DND-41 (cell line): ENCODE measurements around the gene LSM4.

Source experiments
- ATAC-seq: fragments of 200-7000 bp; cut with Tn5 transposase; 3 replicates; pipeline ENCODE4 v1.9.1; 2021; ENCODE audit warnings: low read depth; ENCODE audit not compliant: insufficient read depth
- DNase-seq: peaks from one replicate; pipeline ENCODE4 v3.0.0-alpha.2; 2020
- H2AFZ ChIP-seq: 2 replicates; pipeline ENCODE4 v1.6.0; 2012; ENCODE audit warnings: low read depth, low read length
- H3K27ac ChIP-seq: 2 replicates; pipeline ENCODE4 v1.5.1; 2012; ENCODE audit warnings: low read length, inconsistent platforms
- H3K27me3 ChIP-seq: fragments of 200-600 bp; sonication (generic); 2 replicates; pipeline ENCODE4 v1.6.0; 2012; ENCODE audit warnings: low read length, mild to moderate bottlenecking, inconsistent platforms; ENCODE audit not compliant: insufficient read depth, poor library complexity
- H3K36me3 ChIP-seq: 2 replicates; pipeline ENCODE4 v1.5.1; 2012; ENCODE audit warnings: low read length, inconsistent platforms; ENCODE audit not compliant: insufficient read depth
- H3K4me1 ChIP-seq: 2 replicates; pipeline ENCODE4 v1.5.1; 2012; ENCODE audit warnings: mild to moderate bottlenecking, low read length; ENCODE audit not compliant: insufficient read depth
- H3K4me2 ChIP-seq: 2 replicates; pipeline ENCODE4 v1.6.0; 2012; ENCODE audit warnings: mild to moderate bottlenecking, moderate library complexity, low read length, inconsistent platforms; ENCODE audit not compliant: insufficient read depth
- H3K4me3 ChIP-seq, 2 experiments: fragments of 200-600 bp in 1 of 2; shearing (Covaris generic) in 1 of 2; 2 replicates each; pipeline ENCODE4 v1.5.1; 2012 to 2016; ENCODE audit warnings: inconsistent platforms in 2 of 2, low read length in 2 of 2, mild to moderate bottlenecking in 2 of 2, low read depth in 1 of 2, moderate library complexity in 1 of 2
- H3K79me2 ChIP-seq: 2 replicates; pipeline ENCODE4 v1.6.0; 2012; ENCODE audit warnings: low read length, inconsistent platforms; ENCODE audit not compliant: insufficient read depth
- H3K9ac ChIP-seq: 2 replicates; pipeline ENCODE4 v1.6.0; 2012; ENCODE audit warnings: low read depth, mild to moderate bottlenecking, inconsistent platforms, low read length, moderate library complexity
- H3K9me3 ChIP-seq: 2 replicates; pipeline ENCODE4 v1.5.1; 2012; ENCODE audit warnings: low read length, moderate library complexity, mild to moderate bottlenecking, inconsistent platforms; ENCODE audit not compliant: insufficient read depth, severe bottlenecking
- H4K20me1 ChIP-seq: 2 replicates; pipeline ENCODE4 v1.6.0; 2012; ENCODE audit warnings: low read length; ENCODE audit not compliant: insufficient read depth
- CTCF ChIP-seq: IDR thresholded peaks from 2 replicates; pipeline ENCODE4 v1.5.1; 2012; ENCODE audit warnings: borderline replicate concordance, low read length, moderate library complexity, mild to moderate bottlenecking; ENCODE audit not compliant: poor library complexity, severe bottlenecking; ENCODE audit errors: extremely low read depth
- EZH2 ChIP-seq: IDR thresholded peaks from 3 replicates; pipeline ENCODE4 v1.6.1; 2012; ENCODE audit warnings: borderline replicate concordance, low read depth, mild to moderate bottlenecking, moderate library complexity, low read length, inconsistent platforms; ENCODE audit not compliant: severe bottlenecking

Gene LSM4

GRCh38 chr19:18298601-18299000, 24.3 kb downstream of the LSM4 start:
- no peak for ATAC-seq
- Histone ChIP-seq H3K4me2 (no peak overlapping the region), H4K20me1 (no peaks in the 10 kb centered on the region), H3K36me3 (no peaks in the 10 kb centered on the region), H3K9ac (no peak overlapping the region), H3K4me3 (no peak overlapping the region), H3K4me1 (peaks cover 10% of the 10 kb centered on the region), H3K79me2 (no peaks in the 10 kb centered on the region), H3K9me3 (no peaks in the 10 kb centered on the region), H2AFZ (no peak overlapping the region), H3K27ac (no peak overlapping the region), H3K27me3 (no peaks in the 10 kb centered on the region)
- DNase-seq: no peak
- no peak for TF ChIP-seq EZH2
- TF ChIP-seq CTCF: no peak

GRCh38 chr19:18297308-18297707, 25.6 kb downstream of the LSM4 start:
- Histone ChIP-seq H3K36me3 (no peaks in the 10 kb centered on the region), H3K4me1 (peaks cover 10% of the 10 kb centered on the region), H3K27me3 (no peaks in the 10 kb centered on the region), H3K27ac (no peak overlapping the region), H4K20me1 (no peaks in the 10 kb centered on the region), H2AFZ (no peak overlapping the region), H3K9ac (no peak overlapping the region), H3K4me3 (no peak overlapping the region), H3K4me2 (no peak overlapping the region), H3K79me2 (no peaks in the 10 kb centered on the region), H3K9me3 (no peaks in the 10 kb centered on the region)
- ATAC-seq (no peak), DNase-seq (no peak)
- TF ChIP-seq EZH2: no peak
- no peak for TF ChIP-seq CTCF

GRCh38 chr19:18295034-18295451, 27.8 kb downstream of the LSM4 start:
- Histone ChIP-seq H3K9ac (no peak overlapping the region), H3K4me1 (peaks cover 32% of the 10 kb centered on the region), H3K27me3 (no peaks in the 10 kb centered on the region), H3K27ac (no peak overlapping the region), H3K79me2 (no peaks in the 10 kb centered on the region), H3K9me3 (no peaks in the 10 kb centered on the region), H4K20me1 (no peaks in the 10 kb centered on the region), H3K36me3 (no peaks in the 10 kb centered on the region), H3K4me3 (no peak overlapping the region), H2AFZ (no peak overlapping the region), H3K4me2 (no peak overlapping the region)
- no peak for ATAC-seq
- no peak for DNase-seq
- no peak for TF ChIP-seq CTCF
- TF ChIP-seq EZH2: no peak

- ATAC-seq: no peak
- DNase-seq: no peak
- no peaks in the 10 kb centered on the region for H3K36me3 ChIP-seq
- no peaks in the 10 kb centered on the region for H3K9me3 ChIP-seq
- no peak overlapping the region for H3K4me3 ChIP-seq
- H4K20me1 ChIP-seq: no peaks in the 10 kb centered on the region
- TF ChIP-seq EZH2: no peak
- no peak for TF ChIP-seq CTCF
- H2AFZ ChIP-seq: no peak overlapping the region
- H3K79me2 ChIP-seq: no peaks in the 10 kb centered on the region
- no peaks in the 10 kb centered on the region for H3K27me3 ChIP-seq
- no peak overlapping the region for H3K27ac ChIP-seq
- no peak overlapping the region for H3K9ac ChIP-seq
- H3K4me2 ChIP-seq: no peak overlapping the region
- peaks cover 38% of the 10 kb centered on the region for H3K4me1 ChIP-seq
These were observed 28.4 kb downstream of the LSM4 start for GRCh38 chr19:18294467-18294864.
